HG02571 (cell line): ENCODE data around the gene SETBP1.

ENCODE experiments used
- ATAC-seq: cut with Tn5 transposase; IDR thresholded peaks from one replicate; pipeline ENCODE4 v1.9.1; 2021; ENCODE audit warnings: mild to moderate bottlenecking, moderate library complexity; ENCODE audit not compliant: unreplicated experiment

Gene SETBP1

GRCh38 chr18:44680273-44681075 lies at the start of gene SETBP1:
Gene SETBP1 (plus strand): TSS chr18:44680888. CDS start chr18:44701347, 20,459 bp downstream.
- ATAC-seq = peak; percentile 26

DNA sequence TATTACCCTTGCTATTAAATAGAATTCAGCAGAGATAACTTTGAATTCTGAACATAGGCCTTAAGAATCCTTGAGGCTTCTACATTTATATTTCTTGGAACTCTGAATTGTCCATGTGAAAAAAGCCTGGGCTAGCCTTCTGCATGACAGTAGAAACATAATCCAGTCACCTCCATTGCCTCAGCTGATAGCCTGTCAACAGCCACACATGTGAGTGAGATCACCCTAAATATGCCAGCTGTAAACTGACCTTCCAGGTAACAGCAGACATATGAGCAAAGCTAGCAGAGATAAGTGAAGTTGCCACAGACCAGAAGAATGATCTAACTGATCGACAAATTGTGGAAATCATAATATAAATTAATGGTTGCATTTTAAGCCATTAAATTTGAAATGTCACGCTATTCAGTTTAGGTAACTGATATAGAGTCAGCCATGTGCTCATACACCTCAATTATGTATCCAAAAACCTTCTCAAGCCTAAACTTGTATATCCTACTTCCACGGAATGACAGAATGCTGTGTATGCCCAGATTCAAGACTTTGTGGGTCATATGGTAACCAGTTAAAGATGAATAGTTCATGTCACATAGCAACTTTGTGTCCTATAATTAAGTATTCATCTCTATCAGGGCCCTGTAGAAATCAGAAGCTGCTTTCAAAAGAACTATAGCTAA lies 48.1 kb upstream of the SETBP1 start:
- no peak for ATAC-seq

- ATAC-seq = no peak
These were observed 45.1 kb upstream of the SETBP1 start for GRCh38 chr18:44635546-44635945.

- peak; percentile 61 for ATAC-seq
These were observed 44.4 kb upstream of the SETBP1 start for GRCh38 chr18:44636241-44636640.

DNA sequence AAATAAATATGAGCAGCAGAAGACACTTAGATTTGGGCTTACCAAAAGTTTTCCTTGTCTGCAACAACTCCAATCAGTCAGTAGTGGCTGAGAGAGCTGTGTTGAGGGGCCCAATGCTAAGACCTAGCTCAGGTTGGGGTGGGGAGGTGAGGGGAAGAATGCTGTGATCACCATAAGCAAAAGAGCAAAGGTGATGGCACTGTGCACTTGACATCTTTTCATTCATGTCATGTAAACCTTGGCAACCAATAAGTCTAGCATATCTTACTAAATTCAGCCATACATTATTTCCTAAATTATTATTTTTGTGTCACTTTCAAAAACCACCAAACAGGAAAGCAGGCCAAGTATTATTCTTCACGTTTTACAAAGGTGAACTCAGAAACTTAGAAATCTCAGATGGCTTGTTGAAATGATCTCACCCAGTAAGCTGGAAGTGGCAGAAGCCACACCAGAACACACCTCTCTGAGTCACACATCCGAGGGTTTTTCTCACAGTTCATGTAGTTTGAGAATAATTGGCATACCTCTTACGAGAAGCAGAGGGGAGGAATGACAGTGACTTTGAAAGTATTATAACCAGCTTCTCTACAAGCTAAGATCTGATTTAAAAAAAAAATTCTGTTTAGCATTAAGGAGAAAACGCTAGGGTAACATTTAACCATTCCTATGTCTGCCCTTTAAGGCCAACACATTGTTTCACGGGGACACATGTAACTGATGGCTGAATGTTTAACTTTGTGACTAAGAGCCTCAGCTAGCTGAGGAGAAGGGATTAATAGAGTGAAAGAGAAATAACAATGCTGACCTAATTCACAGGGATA lies 43.3 kb upstream of the SETBP1 start:
- no peak for ATAC-seq

GRCh38 chr18:44638034-44638540 lies 42.6 kb upstream of the SETBP1 start:
- ATAC-seq = no peak

- ATAC-seq = no peak
These were observed 41.9 kb upstream of the SETBP1 start for GRCh38 chr18:44638811-44639210.

DNA sequence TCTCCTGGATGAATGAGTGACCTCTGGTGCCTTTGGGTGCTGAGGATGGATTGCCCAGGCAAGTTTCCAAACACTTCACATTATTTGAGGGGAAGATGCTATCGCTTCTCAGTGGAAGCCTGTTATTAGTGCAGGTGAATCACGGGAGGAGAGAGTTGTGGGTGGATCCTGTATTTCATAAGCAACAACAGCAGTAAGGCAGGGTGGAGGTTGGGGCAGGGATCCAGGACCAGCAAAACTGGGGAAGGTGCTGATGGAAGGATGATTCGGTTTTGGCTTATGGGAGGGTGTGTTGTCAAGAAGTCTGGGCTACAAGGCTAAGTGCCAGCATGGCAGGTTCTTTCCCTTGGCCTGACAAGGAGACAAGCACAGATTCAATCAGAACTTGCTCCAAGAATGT lies 37.7 kb upstream of the SETBP1 start:
- no peak for ATAC-seq

DNA sequence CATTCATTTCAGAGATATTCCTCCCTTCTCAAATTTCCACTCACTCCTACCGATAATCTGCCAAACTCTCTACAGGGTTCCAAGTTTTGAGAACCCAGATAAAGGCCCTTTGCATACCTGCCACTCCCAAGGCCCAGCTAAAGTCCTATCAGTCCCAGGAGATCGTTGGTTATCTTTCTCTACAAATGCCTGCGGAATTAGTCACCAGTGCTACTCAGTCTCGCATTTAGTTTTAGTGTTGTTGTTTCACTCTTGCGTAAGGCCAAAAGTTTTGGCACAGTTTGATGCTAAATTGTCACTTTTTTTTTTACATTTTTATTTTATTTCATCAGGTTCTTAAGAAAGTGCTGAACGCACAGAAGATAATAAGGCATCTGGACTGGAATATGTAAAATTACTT lies 29.2 kb upstream of the SETBP1 start:
- ATAC-seq = no peak

DNA sequence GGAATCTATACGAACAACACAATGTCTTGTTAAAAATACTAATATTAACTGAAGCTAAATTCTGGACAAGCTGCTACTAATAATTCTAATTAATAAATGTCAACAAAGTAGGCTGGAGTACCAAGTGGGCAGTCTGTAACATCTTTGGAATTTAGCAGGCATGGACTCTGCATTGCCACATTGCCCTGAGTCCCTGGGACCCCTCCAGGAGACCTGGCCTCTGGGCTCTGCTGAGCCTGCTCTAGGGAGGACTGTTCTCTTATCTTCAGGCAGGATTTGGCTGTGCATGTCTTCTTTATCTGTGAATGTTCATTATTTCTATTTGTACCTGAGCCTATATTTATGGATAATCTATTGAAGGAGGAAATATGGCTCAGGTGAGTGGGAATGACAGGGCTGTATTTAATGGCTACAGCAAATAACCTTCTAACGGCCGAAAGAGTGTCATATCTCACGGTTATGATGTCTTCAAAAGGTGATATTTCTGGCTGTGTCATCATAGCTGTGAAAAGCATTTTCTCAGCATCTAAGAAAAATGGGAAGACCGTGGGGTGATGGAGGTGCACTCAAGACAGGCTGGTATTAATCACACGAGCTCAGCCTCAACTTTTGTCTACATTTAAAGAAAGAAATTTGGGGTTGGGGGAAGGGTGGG lies 28.6 kb upstream of the SETBP1 start:
- ATAC-seq = no peak

- ATAC-seq = no peak
These were observed 28.0 kb upstream of the SETBP1 start for GRCh38 chr18:44652722-44653121.

- ATAC-seq = no peak
These were observed 26.1 kb upstream of the SETBP1 start for GRCh38 chr18:44654573-44654972.

DNA sequence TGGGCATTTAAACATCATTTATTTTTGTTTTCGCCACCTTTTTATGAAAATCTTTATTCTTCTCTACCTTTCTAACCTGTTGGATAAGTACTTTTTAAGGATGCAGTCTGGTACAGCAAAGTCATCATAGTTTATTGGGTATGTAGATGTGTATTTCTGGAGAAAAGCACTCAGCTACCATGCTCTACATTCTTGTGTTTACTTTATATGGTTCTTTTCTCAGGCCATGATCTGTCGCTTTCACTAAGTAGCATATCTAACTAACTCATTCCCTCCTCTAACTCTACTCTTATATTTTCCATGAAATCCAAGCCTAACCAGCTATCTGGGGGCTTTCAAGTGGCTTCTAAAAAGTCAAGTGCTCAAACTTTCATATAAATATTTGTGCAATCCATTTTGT lies 25.3 kb upstream of the SETBP1 start:
- no peak for ATAC-seq

DNA sequence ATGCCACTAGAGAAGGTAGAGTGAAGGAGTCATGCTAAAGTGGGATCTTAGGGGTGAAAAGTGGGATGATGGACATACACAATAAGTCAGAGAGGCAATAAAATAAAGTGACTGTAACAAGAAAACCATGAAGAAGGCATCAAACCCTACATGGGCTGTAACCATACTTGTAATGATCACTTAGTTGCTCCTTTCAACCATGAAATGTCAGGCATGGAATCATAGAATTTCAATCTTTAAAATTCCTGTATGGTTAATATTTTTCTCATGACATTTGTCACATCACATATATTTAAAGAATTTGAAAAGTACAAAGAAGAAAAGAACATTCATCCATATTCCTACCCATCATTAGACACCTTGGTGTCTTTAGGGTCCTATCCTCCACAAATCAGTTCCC lies 20.9 kb upstream of the SETBP1 start:
- ATAC-seq = no peak

DNA sequence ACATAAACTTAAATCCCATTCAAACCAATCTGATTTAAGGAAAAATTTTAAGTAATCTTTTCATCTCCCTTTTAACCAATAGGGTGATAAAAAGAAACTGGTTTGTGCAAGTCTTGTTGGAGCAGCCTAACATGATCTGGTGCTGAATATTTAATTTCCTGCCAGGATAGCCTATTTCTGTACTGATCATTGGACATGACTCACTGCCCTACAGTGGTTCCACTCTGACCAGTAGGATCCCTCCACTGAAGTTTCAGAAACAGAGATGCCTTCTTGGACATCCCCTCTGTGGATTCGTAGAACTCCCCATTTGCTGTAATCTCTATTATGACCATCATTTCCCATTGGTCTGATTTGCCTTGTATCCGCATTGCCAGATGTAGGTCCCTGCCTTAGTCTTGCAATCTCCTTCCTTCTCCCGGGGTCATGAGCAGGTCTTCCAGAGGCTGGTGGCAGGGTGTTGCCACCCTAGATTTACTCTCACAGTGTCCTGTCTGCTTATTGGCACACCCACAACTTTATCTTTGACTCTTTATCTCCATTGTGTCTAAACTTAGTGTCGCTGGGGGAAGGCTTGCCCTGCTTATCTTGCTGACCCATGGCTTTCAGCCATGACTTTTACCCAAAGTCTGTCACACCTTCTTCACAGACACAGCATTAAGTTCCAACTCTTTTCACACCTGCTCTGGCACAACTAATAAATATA lies 12.3 kb upstream of the SETBP1 start:
- ATAC-seq = no peak

DNA sequence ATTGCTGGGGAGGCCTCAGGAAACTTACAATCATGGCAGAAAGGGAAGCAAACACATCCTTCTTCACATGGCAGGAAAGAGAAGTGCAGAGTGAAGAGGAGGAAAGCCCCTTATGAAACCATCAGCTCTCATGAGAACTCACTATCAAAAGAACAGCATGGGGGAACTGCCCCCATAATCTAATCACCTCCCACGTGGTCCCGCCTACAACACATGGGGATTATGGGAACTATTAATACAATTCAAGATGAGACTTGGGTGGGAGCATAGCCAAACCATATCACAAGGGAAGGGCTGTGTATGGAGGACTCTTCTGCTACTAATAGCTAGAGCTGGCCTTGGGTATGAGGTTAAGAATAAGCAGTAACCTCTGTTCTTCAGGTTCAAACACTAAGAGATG lies 8.8 kb upstream of the SETBP1 start:
- ATAC-seq = no peak

- no peak for ATAC-seq
These were observed 8.2 kb upstream of the SETBP1 start for GRCh38 chr18:44672506-44672905.

DNA sequence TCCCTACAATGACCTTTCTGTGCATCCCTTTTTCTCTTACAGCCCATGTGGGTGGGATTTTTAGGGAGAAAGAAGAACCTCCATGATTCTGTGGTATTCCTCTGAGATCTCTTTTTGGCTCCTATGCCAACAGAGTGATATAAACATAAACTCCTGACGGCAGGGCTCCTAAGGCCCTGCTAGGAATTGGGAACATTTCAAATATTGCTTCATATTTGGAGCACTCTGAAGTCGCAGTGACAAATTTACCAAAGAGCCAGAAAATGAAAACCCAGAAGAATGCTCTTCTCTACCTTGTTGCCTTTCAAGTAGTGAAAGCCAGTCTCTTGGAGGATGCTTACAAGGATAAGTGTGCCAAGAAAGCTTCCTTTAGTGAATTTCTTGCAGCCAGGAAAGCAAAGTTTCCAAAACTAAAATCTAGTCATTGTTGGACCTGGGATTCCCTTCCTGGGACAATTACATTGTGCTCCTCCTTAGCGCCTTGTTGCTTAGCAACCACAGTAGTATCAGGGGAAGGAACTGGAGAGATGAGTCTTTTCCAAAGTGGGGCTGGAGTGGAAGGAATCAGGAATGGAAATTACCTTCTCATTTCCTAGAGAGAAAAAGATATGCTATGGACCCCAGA lies 7.3 kb upstream of the SETBP1 start:
- no peak for ATAC-seq

- no peak for ATAC-seq
These were observed 2.8 kb upstream of the SETBP1 start for GRCh38 chr18:44677933-44678332.

GRCh38 chr18:44678725-44679055 lies 2.0 kb upstream of the SETBP1 start:
- ATAC-seq = no peak
